Fibroblast of mammary gland (primary cell): Measurements from ENCODE around the gene SDE2.

Source experiments
- DNase-seq: peaks from one replicate; pipeline ENCODE4 v3.0.0-alpha.2; 2010; ENCODE audit warnings: low read depth
- H3K4me3 ChIP-seq: 2 replicates; pipeline ENCODE4 v1.5.1; 2011; ENCODE audit warnings: low read depth, mild to moderate bottlenecking, low read length, moderate library complexity; ENCODE audit not compliant: control insufficient read depth
- CTCF ChIP-seq: conservative IDR thresholded peaks from 2 replicates; pipeline ENCODE4 v1.5.1; 2011; ENCODE audit warnings: low read depth, low read length, inconsistent platforms; ENCODE audit not compliant: control insufficient read depth, insufficient read depth

SDE2 gene

GRCh38 chr1:225965231-225965630 lies 33.9 kb downstream of the SDE2 start:
- DNase-seq, result no peak
- TF ChIP-seq CTCF, result no peak
- no peak overlapping the region for H3K4me3 ChIP-seq

- H3K4me3 ChIP-seq, result no peak overlapping the region
- DNase-seq, result peak; percentile 31
- TF ChIP-seq CTCF, result no peak
Observed at GRCh38 chr1:225963735-225964530, 35.2 kb downstream of the SDE2 start.

GRCh38 chr1:225962440-225962975 lies 36.6 kb downstream of the SDE2 start:
- DNase-seq, result peak; percentile 20
- no peak overlapping the region for H3K4me3 ChIP-seq
- TF ChIP-seq CTCF, result peak; percentile 58

GRCh38 chr1:225961659-225962439 lies 37.3 kb downstream of the SDE2 start:
- H3K4me3 ChIP-seq, result no peak overlapping the region
- no peak for DNase-seq
- no peak for TF ChIP-seq CTCF

- H3K4me3 ChIP-seq, result no peak overlapping the region
- TF ChIP-seq CTCF, result no peak
- no peak for DNase-seq
Observed at GRCh38 chr1:225958041-225958440, 41.1 kb downstream of the SDE2 start.

- no peak for TF ChIP-seq CTCF
- no peak for DNase-seq
- no peak overlapping the region for H3K4me3 ChIP-seq
Observed at GRCh38 chr1:225954753-225955152, 44.4 kb downstream of the SDE2 start.
